Left colon (tissue), 2 donors: Measurements from ENCODE around the gene TDRD7. TPM values are rescaled to one million over a fixed set of nuclear protein-coding genes. Genes with fewer than 3 reads are reported as not detected.
A peak's percentile ranks its signal among the peaks of the same experiment; 100 is the strongest.
"Not testable (repeated sequence)": the region's sequence is repeated elsewhere in the genome, so short reads cannot be mapped to it uniquely, and the experiment has no call there.

ENCODE experiments used
- ATAC-seq: fragments of 200-7000 bp; cut with Tn5 transposase; one replicate; pipeline ENCODE4 v1.9.1; 2020; ENCODE audit warnings: mild to moderate bottlenecking, moderate library complexity
- DNase-seq, 2 donors: peaks; one replicate each; pipeline ENCODE4 v3.0.0-alpha.2; 2020
- intact Hi-C, 2 donors: fragments of 100-400 bp; cut with DNase I in 1 of 2; cut with micrococcal nuclease in 1 of 2; formaldehyde crosslinking; loops; one replicate each; pipeline versions ENCODE4 v1.11.2 to v1.14.0; 2022; cut with DNase I, micrococcal nuclease
- total RNA-seq, 2 donors: library from RNA; stranded (reverse); fragmentation: NEBNext Ultra II Directional; extraction: Animal tissue kit (Norgen Biotek cat#: 25700); gene quantifications; one replicate each; pipeline ENCODE4 v1.2.1, GENCODE V29; 2021
- donor health status: DM: no; HTN: no; CAD: no.
- donor health status: DM: yes; HTN: yes; CAD: no.

Gene TDRD7
- total RNA-seq, 2 donors from 2014 or later = 30.7 to 37.7 TPM

DNA sequence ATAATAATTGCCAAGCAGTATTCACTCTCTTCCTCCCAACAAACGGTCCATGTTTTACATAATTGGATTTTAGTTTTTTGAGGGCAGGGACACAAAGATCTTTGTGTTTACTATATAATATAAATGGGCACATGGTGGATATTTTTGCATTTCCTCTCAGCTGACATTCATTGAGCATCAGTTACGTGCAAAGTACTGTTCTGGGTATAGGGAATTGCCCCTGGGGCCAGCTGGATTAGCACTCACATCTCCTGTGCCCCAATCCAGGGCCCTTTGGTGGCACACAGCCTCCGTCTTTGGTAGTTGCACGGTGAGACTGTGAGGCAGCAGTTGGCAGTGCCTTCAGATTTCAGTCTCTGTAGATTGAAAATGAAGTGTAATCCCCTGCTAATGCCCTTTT lies 1.6 kb downstream of the TDRD7 start:
- no peak for DNase-seq
- intact Hi-C loops = no loop called here
- no peak for ATAC-seq

DNA sequence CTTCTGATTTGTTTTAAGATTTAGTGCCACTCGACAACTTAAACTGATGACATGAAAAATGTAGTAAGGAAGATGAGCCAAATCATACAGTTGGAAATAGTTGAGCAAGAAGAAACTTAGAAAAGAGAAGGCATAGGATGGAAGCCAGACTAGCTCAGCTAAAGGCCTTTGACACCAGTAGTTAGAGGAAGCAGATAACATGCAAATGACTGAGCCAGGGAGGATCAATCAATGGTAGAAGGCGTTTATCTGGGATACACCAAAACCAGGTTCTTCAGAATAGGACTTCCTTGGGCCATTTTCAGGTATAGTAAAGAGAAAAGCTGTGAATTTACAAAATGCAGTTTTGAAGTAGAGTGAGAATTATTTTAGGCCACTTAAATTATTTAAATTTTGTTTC lies 3.2 kb downstream of the TDRD7 start:
- no peak for DNase-seq
- intact Hi-C loops = no loop called here
- no peak for ATAC-seq

DNA sequence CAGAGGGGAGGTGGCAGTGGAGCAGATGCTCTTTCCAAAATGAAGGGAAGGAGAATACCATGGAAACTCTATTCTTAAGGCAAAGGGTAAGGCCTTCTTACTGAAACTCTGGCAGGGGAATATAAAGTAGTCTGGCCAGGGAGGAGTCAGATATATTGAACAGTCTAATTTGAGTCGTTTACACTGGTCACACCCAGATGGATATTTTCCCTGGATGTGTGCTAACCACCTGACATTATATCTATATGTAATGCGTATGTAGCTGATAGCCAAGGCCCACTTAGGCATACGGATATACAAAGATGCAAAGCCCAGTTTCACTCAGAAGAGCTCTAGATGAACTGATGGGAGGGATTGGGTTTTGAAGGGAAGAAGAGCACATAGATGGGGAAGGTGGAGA lies 7.0 kb downstream of the TDRD7 start:
- ATAC-seq = peak; percentile 73
- no peak for DNase-seq
- intact Hi-C loops = no loop called here

DNA sequence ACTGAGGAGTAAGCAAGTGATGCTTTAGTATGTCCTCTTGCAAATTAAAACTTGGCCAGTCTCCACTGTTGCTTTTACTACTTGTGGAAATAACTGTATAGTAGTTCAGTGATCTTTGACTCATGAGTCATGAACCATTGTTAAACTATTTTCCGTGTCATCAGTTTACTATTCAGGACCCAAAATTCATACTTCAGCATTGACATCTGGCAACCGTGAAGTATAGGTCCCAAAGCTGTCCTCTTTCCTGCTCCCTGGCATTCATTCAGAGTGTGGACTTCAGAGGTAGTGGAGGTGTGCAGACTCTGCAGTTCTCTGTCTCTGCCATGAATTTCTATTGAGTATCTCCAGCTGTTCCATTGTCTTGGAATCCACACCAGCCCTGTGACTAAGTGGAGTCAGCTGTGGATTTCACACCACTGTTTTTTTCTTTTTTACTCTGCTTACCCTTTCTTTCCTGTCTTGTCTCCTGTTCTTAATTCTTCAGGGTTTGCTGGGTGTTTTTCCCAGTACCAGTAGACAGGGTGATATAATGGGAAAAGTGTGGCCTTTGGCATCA lies 7.5 kb downstream of the TDRD7 start:
- ATAC-seq = peak; percentile 82
- intact Hi-C loops = no loop called here

DNA sequence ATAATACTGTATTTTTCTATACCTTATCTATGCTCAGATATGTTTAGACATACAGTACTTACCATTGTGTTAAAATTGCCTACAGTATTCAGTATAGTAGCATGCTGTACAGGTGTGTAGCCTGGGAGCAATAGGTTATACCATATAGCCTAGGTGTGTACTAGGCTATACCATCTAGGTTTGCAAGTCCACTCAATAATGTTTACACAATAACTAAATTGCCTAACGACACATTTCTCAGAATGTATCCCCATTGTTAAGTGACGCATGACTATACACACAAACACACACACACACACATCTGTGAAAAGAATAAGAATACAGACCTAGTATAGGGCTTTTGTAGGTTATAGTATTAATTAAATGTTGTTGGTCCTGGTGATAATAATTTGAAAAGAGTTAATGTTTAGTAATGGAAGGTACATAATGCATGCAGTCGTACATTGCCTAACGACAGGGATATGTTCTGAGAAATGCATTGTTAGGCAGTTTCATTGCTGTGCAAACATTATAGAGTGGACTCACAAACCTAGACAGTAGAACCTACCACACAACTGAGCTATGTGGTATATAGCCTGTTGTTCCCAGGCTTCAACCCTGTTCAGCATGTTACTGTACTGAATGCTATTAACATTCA lies 13.6 kb downstream of the TDRD7 start:
- intact Hi-C loops = no loop called here
- DNase-seq (no peak), ATAC-seq (peak; percentile 91)

More for the DNA sequence above, 7.5 kb downstream of the TDRD7 start:
- no peak for DNase-seq

DNA sequence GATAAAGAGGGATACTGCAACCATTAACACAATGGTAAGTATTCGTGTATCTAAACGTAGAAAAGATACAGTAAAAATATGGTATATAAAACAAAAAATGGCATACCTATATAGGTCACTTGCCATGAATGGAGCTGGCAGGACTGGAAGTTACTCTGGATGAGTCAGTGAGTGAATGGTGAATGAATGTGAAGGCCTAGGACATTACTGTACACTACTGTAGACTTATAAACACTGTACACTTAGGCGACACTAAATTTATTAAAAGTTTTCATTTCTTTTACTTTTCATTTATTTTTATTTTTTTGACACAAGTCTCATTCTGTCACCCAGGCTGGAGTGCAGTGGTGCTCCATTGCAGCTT lies 14.1 kb downstream of the TDRD7 start:
- no peak for DNase-seq
- intact Hi-C loops = no loop called here
- ATAC-seq = peak; percentile 52

DNA sequence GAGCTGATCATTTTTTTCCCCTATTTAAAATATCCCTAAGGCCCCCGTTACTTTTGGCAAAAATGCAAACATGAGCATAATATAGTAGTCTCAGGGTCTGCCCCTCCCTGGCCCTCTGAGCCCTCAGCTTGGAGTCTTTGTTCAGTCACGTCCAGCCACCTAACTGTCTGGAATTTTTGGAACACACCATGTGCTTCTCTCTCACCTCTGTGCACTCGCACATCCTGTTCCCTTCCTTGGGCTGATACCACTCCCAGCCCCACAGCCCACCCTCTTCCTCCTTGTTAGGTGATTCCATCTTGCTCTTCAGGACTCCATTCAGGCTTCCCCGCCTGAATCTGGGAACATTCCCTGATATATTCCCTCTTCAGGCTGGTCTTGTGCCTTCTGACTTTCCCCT lies 16.0 kb downstream of the TDRD7 start:
- no peak for ATAC-seq
- intact Hi-C loops = no loop called here
- DNase-seq = no peak

DNA sequence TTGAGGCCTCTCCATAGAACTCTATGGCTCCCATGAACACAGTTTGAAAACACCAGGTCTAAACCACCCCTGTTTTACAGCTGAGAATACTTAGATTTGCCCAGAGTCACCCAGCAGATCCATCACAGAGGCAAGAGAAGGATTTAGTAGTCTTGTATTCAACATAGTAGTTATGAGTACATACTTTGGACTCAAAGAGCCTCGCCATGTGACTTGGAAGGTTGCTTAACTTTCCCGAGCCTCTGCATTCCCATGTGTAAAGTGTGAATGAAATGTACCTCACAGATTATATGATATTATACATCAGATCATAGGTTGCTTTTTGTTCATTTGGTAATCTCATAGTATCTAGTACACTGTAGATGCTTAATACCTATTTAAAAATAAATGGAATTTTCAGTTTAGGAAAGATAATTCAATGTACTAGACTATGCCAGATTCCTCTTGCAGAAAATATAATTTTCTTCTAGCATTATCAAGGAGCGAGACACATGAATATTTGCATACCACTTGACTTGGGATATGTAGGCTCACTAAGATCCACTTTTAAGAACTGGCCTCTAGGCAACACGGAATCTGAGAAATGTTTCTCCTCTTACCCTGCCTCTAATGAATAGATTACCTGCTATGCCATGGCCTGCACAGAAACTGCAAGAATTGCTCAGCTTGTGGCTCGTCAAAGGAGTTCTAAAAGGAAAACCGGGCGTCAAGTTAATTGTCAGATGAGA lies 18.6 kb downstream of the TDRD7 start:
- intact Hi-C loops = no loop called here
- DNase-seq = no peak

DNA sequence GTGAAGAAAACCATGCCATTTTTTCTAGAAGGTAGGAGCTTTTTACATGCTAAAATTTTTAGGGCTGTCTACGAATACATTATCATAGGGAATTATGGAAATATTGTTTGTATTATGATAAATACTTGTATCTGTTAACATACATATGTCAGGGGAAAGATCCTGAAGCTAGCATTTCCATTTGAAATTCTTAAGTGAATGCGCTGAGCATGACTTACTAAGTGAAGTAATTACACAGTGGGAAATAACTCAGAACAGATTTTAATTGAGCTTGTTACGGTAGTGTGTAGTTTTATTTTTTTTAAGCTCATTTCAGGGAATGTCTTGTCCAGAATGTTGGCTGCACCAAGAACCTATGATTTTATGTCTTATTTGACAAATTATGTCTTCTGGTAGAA lies 19.1 kb downstream of the TDRD7 start:
- intact Hi-C loops = no loop called here
- ATAC-seq = no peak
- DNase-seq = no peak

More for the DNA sequence above, 18.6 kb downstream of the TDRD7 start:
- no peak for ATAC-seq

DNA sequence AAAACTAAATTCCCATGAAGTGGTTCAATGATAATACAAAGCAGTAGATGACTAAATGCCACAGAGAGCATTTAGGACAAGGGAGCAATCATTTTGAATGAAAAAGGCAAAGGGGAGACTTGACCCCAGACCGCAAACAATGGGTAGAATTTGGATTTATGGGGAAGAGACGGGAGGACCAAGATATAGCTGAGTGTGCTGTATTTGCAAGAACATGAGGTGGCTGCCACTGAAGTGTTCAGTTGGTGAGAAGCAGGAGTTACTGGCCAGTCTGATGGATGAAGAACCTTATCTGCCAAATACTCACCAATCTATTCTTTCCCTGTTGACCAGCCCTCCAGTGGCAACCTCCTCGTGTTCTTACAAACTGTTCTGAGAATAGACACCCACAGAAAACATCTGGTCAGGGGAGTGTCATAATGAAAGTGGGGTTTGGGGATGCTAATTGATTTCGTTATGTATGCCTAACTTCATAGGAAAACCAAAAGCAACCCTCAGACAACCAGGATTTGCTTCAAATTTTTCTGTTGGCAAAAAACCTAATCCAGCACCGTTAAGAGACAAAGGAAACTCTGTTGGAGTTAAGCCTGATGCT lies 19.8 kb downstream of the TDRD7 start:
- ATAC-seq = no peak

DNA sequence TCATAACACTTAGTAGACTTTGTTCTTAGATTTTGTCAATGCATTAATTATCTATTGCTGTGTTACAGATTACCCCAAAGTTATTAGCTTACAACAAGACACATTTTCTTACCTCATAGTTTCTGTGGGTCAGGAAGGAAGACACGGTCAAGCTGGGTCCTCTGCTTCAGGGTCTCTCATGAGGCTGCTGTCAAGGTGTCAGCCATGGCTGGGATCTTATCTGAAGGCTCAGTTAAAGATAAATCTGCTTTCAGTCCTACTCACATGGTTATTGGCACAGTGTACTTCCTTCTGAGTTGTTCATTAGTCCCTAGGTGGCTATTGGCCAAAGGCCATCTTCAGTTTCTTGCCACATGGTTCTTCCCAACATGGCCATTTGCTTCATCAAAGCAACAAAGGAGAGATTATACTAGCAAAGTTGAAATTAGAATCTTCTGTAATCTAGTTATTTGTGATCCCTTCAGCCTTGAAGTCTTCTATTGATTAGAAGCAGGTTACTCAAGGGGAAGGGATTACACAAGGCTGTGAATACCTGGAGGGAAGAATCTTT lies 25.2 kb downstream of the TDRD7 start:
- ATAC-seq (peak; percentile 25), DNase-seq (no peak)
- intact Hi-C loops = no loop called here

More for the DNA sequence above, 19.8 kb downstream of the TDRD7 start:
- no peak for DNase-seq
- intact Hi-C loops = no loop called here

DNA sequence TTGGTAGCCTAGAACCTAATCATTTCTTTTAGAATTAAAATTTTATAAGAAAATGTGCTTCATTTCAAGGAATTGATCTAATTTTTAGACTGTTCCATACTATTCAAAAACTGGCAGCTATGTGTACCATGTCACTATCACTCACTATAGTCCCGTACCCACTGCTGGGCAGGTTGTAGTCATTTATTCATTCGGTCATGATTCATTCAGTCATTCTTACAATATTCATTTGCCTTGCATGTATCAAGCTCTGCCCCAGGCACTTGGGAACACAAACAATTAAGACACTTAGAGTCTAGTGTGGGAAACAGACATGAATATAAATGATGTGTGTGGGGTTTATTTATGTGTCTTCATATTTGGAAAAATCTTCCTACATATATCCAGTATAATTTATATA lies 26.4 kb downstream of the TDRD7 start:
- DNase-seq (no peak), ATAC-seq (no peak)
- intact Hi-C loops = no loop called here

DNA sequence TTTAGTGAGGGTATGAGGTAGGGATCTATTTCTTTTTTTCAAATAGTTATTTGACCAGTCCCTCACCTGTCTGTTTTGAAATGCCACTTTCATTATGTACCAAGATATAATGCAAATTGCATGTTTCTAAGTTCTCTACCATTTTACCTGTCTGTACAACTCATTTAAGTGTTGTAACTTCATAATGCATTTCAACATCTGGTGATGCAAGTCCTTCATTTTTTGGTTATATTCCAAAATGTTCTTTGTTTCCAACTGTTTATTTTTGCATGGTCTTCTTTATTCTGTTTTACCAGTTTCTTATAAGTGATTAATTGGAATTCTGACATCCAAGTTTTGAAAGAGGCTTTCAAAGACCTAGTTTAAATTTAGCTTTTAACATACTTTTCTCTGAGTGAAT lies 26.8 kb downstream of the TDRD7 start:
- DNase-seq (no peak), ATAC-seq (no peak)
- intact Hi-C loops = no loop called here

DNA sequence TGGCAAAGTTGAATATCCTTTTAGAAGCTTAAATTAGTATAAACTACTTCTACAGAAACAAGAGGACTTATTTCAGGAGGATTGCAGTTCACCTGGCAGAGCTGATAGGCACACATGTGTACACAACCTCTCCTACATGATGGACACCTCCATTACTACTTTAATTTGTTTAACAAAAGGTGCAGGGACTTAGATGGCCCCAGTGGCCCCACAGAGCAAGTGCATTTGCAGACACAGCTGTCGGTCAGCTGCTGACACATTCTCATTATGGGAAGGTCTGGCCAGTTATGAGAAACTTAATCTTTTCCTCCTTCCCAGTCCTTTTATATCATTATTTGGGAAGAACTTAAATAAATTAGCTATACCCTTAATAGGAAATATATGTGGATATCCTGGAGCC lies 28.3 kb downstream of the TDRD7 start:
- ATAC-seq (no peak), DNase-seq (no peak)
- intact Hi-C loops = no loop called here

DNA sequence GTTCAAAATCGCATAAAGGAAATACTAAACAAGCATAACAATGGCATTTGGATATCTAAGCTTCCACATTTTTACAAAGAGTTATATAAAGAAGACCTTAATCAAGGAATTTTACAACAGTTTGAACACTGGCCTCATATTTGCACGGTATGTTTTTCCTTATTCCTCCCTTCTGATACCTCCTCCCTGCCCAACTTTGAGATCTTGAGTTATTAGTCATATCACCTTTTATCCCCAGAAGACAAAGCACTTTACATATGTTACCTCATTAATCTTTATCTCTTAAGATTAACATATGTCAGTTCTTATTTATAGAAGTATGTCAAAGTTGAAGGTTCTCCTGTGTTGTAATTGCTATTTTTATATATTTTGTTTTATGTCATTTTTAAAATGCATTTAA lies 29.8 kb downstream of the TDRD7 start:
- ATAC-seq = peak; percentile 47
- intact Hi-C loops = no loop called here
- DNase-seq = no peak

DNA sequence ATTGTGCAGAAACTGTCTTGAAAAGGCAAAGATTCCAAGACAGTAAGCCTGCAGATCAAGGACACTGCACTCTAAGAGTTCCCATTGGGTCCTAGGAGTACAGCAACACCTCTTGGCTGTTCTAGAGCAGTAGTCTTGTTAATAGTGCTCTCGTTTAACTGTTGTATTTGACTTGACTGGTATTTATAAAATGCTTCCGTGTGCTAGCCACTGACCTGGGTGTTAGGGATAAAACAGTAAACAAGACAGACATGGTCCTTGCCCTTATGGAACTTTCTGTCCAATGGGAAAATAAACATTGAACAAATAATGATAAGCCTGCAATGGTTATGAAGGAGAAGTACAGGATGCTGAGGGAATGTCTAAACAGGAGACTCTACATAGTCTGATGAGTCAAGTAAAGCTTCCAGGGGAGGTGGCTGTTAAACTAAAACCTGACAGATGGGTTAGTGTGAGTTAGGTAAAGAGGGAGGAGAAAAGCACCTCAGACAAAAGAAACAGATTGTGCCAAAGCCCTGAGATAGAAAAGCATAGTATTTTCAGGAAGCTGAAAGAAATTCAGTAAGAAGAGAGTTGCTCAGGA lies 33.3 kb downstream of the TDRD7 start:
- DNase-seq (no peak), ATAC-seq (peak; percentile 51)
- intact Hi-C loops = no loop called here

DNA sequence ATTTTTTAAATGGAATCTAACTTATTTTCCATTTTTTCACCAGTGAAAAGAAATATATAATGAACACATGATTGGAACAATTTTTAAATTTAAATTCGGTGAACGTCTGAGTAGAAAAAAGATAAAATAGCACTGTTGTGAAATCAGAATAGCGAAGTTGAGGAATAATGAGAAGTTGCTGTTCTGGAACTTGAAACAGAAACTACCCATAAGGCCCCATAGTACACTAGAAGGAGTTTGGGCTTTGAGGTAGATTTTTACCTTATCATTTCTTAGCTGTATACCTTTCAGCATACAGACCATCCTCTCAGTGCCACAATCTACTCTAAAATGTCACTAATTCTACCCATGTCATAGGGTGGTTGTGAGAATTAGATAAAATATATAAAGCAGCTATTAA lies 35.1 kb downstream of the TDRD7 start:
- intact Hi-C loops = no loop called here
- DNase-seq = no peak
- no peak for ATAC-seq

DNA sequence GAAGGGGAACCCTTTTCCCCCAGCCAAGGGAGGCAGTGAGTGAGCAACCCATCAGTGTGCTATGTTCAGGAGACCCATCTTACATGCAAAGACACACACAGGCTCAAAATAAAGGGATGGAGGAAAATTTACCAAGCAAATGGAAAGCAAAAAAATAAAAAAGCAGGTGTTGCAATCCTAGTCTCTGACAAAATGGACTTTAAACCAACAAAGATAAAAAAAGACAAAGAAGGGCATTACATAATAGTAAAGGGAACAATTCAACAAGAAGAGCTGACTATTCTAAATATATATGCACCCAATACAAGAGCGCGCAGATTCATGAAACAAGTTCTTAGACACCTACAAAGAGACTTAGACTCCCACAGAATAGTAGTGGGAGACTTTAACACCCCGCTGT lies 41.7 kb downstream of the TDRD7 start:
- intact Hi-C loops, ATAC-seq, DNase-seq: not testable (repeated sequence)

DNA sequence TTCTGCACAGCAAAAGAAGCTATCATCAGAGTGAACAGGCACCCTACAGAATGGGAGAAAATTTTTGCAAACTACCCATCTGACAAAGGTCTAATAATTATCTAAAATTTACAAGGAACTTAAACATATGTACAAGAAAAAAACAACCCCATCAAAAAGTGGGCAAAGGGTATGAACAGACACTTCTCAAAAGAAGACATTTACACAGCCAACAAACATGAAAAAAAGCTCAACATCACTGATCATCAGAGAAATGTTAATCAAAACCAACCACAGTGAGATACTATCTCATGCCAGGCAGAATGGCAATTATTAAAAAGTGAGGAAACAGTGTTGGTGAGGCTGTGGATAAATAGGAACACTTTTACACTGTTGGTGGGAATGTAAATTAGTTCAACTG lies 44.9 kb downstream of the TDRD7 start:
- ATAC-seq, DNase-seq, intact Hi-C loops: not testable (repeated sequence)

DNA sequence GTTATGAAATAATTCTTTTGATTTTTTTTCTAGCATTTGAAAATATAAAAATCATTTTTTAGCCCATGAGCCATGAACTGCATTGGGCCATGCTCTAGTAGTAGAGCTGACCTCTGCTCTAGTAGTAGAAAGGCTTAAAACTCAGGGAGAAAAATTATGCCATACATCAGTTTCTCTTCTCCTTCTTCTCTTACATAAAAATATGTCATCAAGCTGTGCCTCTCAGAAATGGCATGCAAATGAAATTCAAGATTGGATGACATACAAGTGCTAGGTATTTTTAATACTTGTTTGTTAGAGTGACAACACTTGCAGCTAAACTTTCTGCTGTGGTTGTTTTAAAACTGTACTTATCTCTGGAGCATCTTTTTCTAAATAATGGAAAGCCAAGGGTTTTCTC lies 47.4 kb downstream of the TDRD7 start:
- ATAC-seq (no peak), DNase-seq (no peak)
- intact Hi-C loops = no loop called here
